A549 (cell line): ENCODE results near the gene PTPRK. TPM values are rescaled to one million over a fixed set of nuclear protein-coding genes. Genes with fewer than 3 reads are reported as not detected.

Experiments used
- ATAC-seq, 2 experiments: fragments of 200-7000 bp in 1 of 2; fragments of >200 bp in 1 of 2; cut with Nextera tagmentation in 1 of 2; cut with Tn5 transposase in 1 of 2; 3 replicates each; pipeline versions ENCODE4 v1.8.0 to v1.9.1; 2018 to 2020; ENCODE audit warnings: mild to moderate bottlenecking in 1 of 2, moderate library complexity in 1 of 2
- CTCF ChIA-PET: fragments of 300-600 bp; sonication (Branson Sonifier 250); formaldehyde crosslinking; extraction: SDS; loops from one replicate; lab custom pipeline; 2021; ENCODE audit warnings: antibody characterized with exemption, inconsistent platforms; lab: Yijun Ruan, JAX
- POLR2A ChIA-PET: fragments of 350-600 bp; formaldehyde crosslinking; extraction: SDS; loops from one replicate; lab custom pipeline; 2021; ENCODE audit warnings: antibody characterized with exemption, inconsistent platforms; lab: Yijun Ruan, JAX
- DNase-seq, 2 experiments: peaks; one replicate each; pipeline versions ENCODE4 v3.0.0 to v3.0.0-alpha.2; 2011 to 2016; ENCODE audit warnings: low read depth in 1 of 2, low spot score in 1 of 2
- FAIRE-seq: peaks from 2 replicates; lab custom pipeline; 2011; peaks lifted over from hg19 to GRCh38; lab: Jason Lieb, UNC
- H3K27ac ChIP-seq, 2 experiments: fragments of >200 bp; sonication (Bioruptor Twin); formaldehyde crosslinking; 3 replicates each; pipeline ENCODE4 v1.5.1; 2016 to 2017
- H3K4me1 ChIP-seq: fragments of >200 bp; sonication (Bioruptor Twin); formaldehyde crosslinking; 3 replicates; pipeline ENCODE4 v1.6.1; 2016
- H3K4me2 ChIP-seq: fragments of >200 bp; sonication (Bioruptor Twin); formaldehyde crosslinking; 3 replicates; pipeline ENCODE4 v1.6.1; 2016
- H3K4me3 ChIP-seq: fragments of >200 bp; sonication (Bioruptor Twin); formaldehyde crosslinking; 3 replicates; pipeline ENCODE4 v1.5.1; 2016
- H3K9me3 ChIP-seq: fragments of >200 bp; sonication (Bioruptor Twin); formaldehyde crosslinking; 3 replicates; pipeline ENCODE4 v1.6.1; 2016
- CBX8 ChIP-seq: fragments of 200-600 bp; sonication (generic); IDR thresholded peaks from 2 replicates; pipeline ENCODE4 v1.6.1; 2016
- CEBPB ChIP-seq, 2 experiments: fragments of >200 bp in 1 of 2; sonication (Bioruptor Twin) in 1 of 2; formaldehyde crosslinking in 1 of 2; IDR thresholded peaks; 2 replicates each; pipeline ENCODE4 v1.6.1; 2012 to 2016
- EHMT2 ChIP-seq: fragments of 200-600 bp; sonication (generic); IDR thresholded peaks from 2 replicates; pipeline ENCODE4 v1.6.1; 2016; ENCODE audit warnings: antibody characterized with exemption, low read depth, mild to moderate bottlenecking, moderate library complexity
- ELK1 ChIP-seq: fragments of 150-350 bp; IDR thresholded peaks from 2 replicates; pipeline ENCODE4 v1.6.1; 2014; ENCODE audit warnings: low read depth, mild to moderate bottlenecking, low read length
- FOSL2 ChIP-seq, 2 experiments: fragments of 450-650 bp in 1 of 2; fragments of >200 bp in 1 of 2; sonication (Bioruptor Twin) in 1 of 2; formaldehyde crosslinking; IDR thresholded peaks; 2 replicates each; pipeline versions ENCODE4 v1.5.0 to v1.6.1; 2016 to 2020; ENCODE audit warnings: mild to moderate bottlenecking in 1 of 2, moderate library complexity in 1 of 2
- HEYL ChIP-seq: fragments of 250-450 bp; sonication (Bioruptor Pico); IDR thresholded peaks from 2 replicates; pipeline ENCODE4 v1.8.0; 2021; ENCODE audit warnings: mild to moderate bottlenecking, moderate library complexity
- HOXB5 ChIP-seq: fragments of 250-450 bp; sonication (Bioruptor Pico); IDR thresholded peaks from 2 replicates; pipeline ENCODE4 v1.5.0; 2020; ENCODE audit warnings: mild to moderate bottlenecking, moderate library complexity
- KDM1A ChIP-seq: fragments of 200-600 bp; sonication (generic); IDR thresholded peaks from 2 replicates; pipeline ENCODE4 v1.6.1; 2016; ENCODE audit warnings: low read depth, mild to moderate bottlenecking
- MAX ChIP-seq: IDR thresholded peaks from 2 replicates; pipeline ENCODE4 v1.6.1; 2012
- NPAS2 ChIP-seq: fragments of 250-450 bp; sonication (Bioruptor Pico); IDR thresholded peaks from 2 replicates; pipeline ENCODE4 v1.8.0; 2022; ENCODE audit warnings: mild to moderate bottlenecking, moderate library complexity, borderline replicate concordance
- PHF8 ChIP-seq: fragments of 200-600 bp; sonication (generic); IDR thresholded peaks from 2 replicates; pipeline ENCODE4 v1.6.1; 2016; ENCODE audit warnings: low read depth, mild to moderate bottlenecking, antibody characterized with exemption, moderate library complexity, borderline replicate concordance
- POLR2A ChIP-seq: IDR thresholded peaks from 2 replicates; pipeline ENCODE4 v1.6.1; 2012; ENCODE audit warnings: mild to moderate bottlenecking, low read length
- RAD21 ChIP-seq, 2 experiments: fragments of >200 bp in 1 of 2; sonication (Bioruptor Twin) in 1 of 2; formaldehyde crosslinking in 1 of 2; IDR thresholded peaks in 1 of 2; conservative IDR thresholded peaks in 1 of 2; 2 replicates in 1 of 2; 3 replicates in 1 of 2; pipeline ENCODE4 v1.6.1; 2012 to 2018; ENCODE audit warnings: inconsistent platforms in 1 of 2
- RFX5 ChIP-seq: fragments of 450-650 bp; IDR thresholded peaks from 2 replicates; pipeline ENCODE4 v1.7.1; 2014; ENCODE audit warnings: antibody characterized with exemption, mild to moderate bottlenecking, moderate library complexity
- RNF2 ChIP-seq: fragments of 200-600 bp; sonication (generic); IDR thresholded peaks from 2 replicates; pipeline ENCODE4 v1.6.1; 2016; ENCODE audit warnings: low read depth, mild to moderate bottlenecking, antibody characterized with exemption, moderate library complexity, borderline replicate concordance
- SMC3 ChIP-seq: fragments of >200 bp; sonication (Bioruptor Twin); formaldehyde crosslinking; IDR thresholded peaks from 3 replicates; pipeline ENCODE4 v1.6.1; 2018; ENCODE audit warnings: inconsistent platforms
- ZC3H11A ChIP-seq: fragments of 450-650 bp; IDR thresholded peaks from 2 replicates; pipeline ENCODE4 v1.6.1; 2014; ENCODE audit warnings: antibody characterized with exemption, mild to moderate bottlenecking
- ZFP36 ChIP-seq: fragments of 450-650 bp; IDR thresholded peaks from 2 replicates; pipeline ENCODE4 v1.6.1; 2014; ENCODE audit warnings: borderline replicate concordance; ENCODE audit not compliant: partially characterized antibody
- ZNF302 ChIP-seq: fragments of 250-450 bp; sonication (Bioruptor Pico); IDR thresholded peaks from 2 replicates; pipeline ENCODE4 v1.9.0; 2021; ENCODE audit warnings: inconsistent platforms, mild to moderate bottlenecking, moderate library complexity
- WGBS: methylation state at CpG from one replicate; pipeline ENCODE4 v1.1.6; 2017; ENCODE audit errors: missing lambda C conversion rate; 5-methylcytosine and 5-hydroxymethylcytosine counted together
- polyA plus RNA-seq, 4 experiments: library from polyadenylated mRNA; depleted of rRNA in 3 of 4; stranded (reverse); fragments of >200 nt; fragmentation: RNase III in 1 of 4; extraction: RNeasy Plus Mini Kit Qiagen cat#74134 plus additional on column Dnase treatment in 1 of 4; gene quantifications; 2 replicates in 3 of 4; 3 replicates in 1 of 4; pipeline ENCODE4 v1.2.3, GENCODE V29; 2011 to 2017

Gene PTPRK
- polyA plus RNA-seq, 2 of the 4 experiments (the other 2 are of a cell fraction), result 14.4 to 16.1 TPM

GRCh38 chr6:128516514-128516898 lies 3.9 kb downstream of the PTPRK start:
- Histone ChIP-seq H3K4me3 (no peak overlapping the region), H3K9me3 (no peaks in the 10 kb centered on the region), H3K4me2 (peak overlapping the region; percentile 65), H3K27ac (peak overlapping the region; percentile 38 to 60; a peak in 3 of 6 replicates), H3K4me1 (peaks cover 67% of the 10 kb centered on the region)
- ATAC-seq (peak; percentile 23 to 25; a peak in 2 of 6 replicates), DNase-seq (peak in 1 of 2 experiments; percentile 52), FAIRE-seq (no peak)
- TF ChIP-seq ELK1 (no peak), HOXB5 (no peak), CBX8 (no peak), RAD21 (conservative IDR thresholded peaks at IDR 0.05 in 1 of 2, IDR thresholded peaks at IDR 0.05 in 1 of 2) (peak; percentile 54 to 57), SMC3 (0 out of 3 replicates have a peak, but pooled peaks have one; percentile 28), CEBPB (IDR thresholded peaks at IDR 0.05) (no peak), RNF2 (no peak), EHMT2 (no peak), KDM1A (no peak), ZFP36 (no peak), PHF8 (no peak), ZNF302 (CRISPR knock-in tag) (no peak), ZC3H11A (no peak), POLR2A (no peak), HEYL (CRISPR knock-in tag) (no peak)
- ChIA-PET CTCF (interaction anchor here (0.6 to 2.0 kb wide), 11 partner anchors 9 to 671 kb away, joined by 3 to 16 read pairs (median 3); no protein-coding TSS in a partner anchor), POLR2A (interaction anchor here (1.2 kb wide), 1 partner anchor 661 kb away, joined by 7 read pairs; no protein-coding TSS in a partner anchor)
- WGBS, result 8% methylated on average over 1 of the region's 1 CpG

- H3K9me3 ChIP-seq, result no peaks in the 10 kb centered on the region
- no peak overlapping the region for H3K4me3 ChIP-seq
- CTCF ChIA-PET, result interaction anchor here (0.6 to 2.0 kb wide), 11 partner anchors 9 to 671 kb away, joined by 3 to 16 read pairs (median 3); no protein-coding TSS in a partner anchor
- ATAC-seq (no peak), FAIRE-seq (no peak), DNase-seq (no peak)
- WGBS, result 65% methylated on average over 6 of the region's 6 CpGs
- peak overlapping the region; percentile 38 to 60; a peak in 4 of 6 replicates for H3K27ac ChIP-seq
- peaks cover 68% of the 10 kb centered on the region for H3K4me1 ChIP-seq
- POLR2A ChIA-PET, result interaction anchor here (1.2 kb wide), 1 partner anchor 660 kb away, joined by 7 read pairs; no protein-coding TSS in a partner anchor
- peak overlapping the region; percentile 65 for H3K4me2 ChIP-seq
- TF ChIP-seq RFX5 (no peak), FOSL2 (IDR thresholded peaks at IDR 0.05) (no peak), FOSL2 (CRISPR knock-in tag; IDR thresholded peaks at IDR 0.05) (peak; percentile 48; the same call in 1 of the 2 replicates)
Observed at GRCh38 chr6:128515550-128516513, 4.6 kb downstream of the PTPRK start.

- Histone ChIP-seq H3K4me1 (peaks cover 87% of the 10 kb centered on the region), H3K9me3 (no peaks in the 10 kb centered on the region), H3K4me3 (no peak overlapping the region), H3K4me2 (no peak overlapping the region), H3K27ac (peak overlapping the region in 1 of 2 experiments; percentile 42; a peak in 1 of 6 replicates)
- 80% methylated on average over 3 of the region's 3 CpGs for WGBS
- POLR2A ChIA-PET, result no interaction called here
- TF ChIP-seq MAX (no peak), NPAS2 (CRISPR knock-in tag) (no peak), FOSL2 (IDR thresholded peaks at IDR 0.05) (no peak), FOSL2 (CRISPR knock-in tag; IDR thresholded peaks at IDR 0.05) (no peak), PHF8 (no peak)
- ATAC-seq (no peak), DNase-seq (no peak), FAIRE-seq (no peak)
- CTCF ChIA-PET, result interaction anchor here (0.6 kb wide), 1 partner anchor 53 kb away, joined by 3 read pairs; no protein-coding TSS in a partner anchor
Observed at GRCh38 chr6:128513878-128514277, 6.5 kb downstream of the PTPRK start.
